K562 (cell line): ENCODE data around the gene ACTL8. TPM values are rescaled to one million over a fixed set of nuclear protein-coding genes. Genes with fewer than 3 reads are reported as not detected.

ENCODE experiments used
- CEBPG ChIP-seq, 3 experiments: fragments of 200-800 bp in 1 of 3; sonication (Bioruptor generic) in 1 of 3; sonication (generic) in 1 of 3; formaldehyde crosslinking in 1 of 3; IDR thresholded peaks in 2 of 3; conservative IDR thresholded peaks in 1 of 3; 2 replicates each; pipeline versions ENCODE4 v1.6.1 to v1.8.0; 2016 to 2022; ENCODE audit warnings: missing compliant biosample characterization in 2 of 3, missing genetic modification characterization in 2 of 3, mild to moderate bottlenecking in 1 of 3, missing genetic modification reagents in 1 of 3
- FOXA3 ChIP-seq, 2 experiments: fragments of 450-650 bp in 1 of 2; sonication (generic) in 1 of 2; formaldehyde crosslinking; IDR thresholded peaks in 1 of 2; conservative IDR thresholded peaks in 1 of 2; 2 replicates each; pipeline versions ENCODE4 v1.4.0 to v1.8.0; 2020 to 2022; ENCODE audit warnings: mild to moderate bottlenecking in 2 of 2, missing genetic modification reagents in 1 of 2
- HEY1 ChIP-seq: fragments of 250-450 bp; sonication (Bioruptor Pico); IDR thresholded peaks from 2 replicates; pipeline ENCODE4 v1.5.0; 2020; ENCODE audit warnings: mild to moderate bottlenecking, moderate library complexity, borderline replicate concordance
- NCOR1 ChIP-seq: fragments of 450-650 bp; IDR thresholded peaks from 2 replicates; pipeline ENCODE4 v1.6.1; 2016; ENCODE audit warnings: mild to moderate bottlenecking, moderate library complexity
- NFE2L1 ChIP-seq: fragments of 450-650 bp; IDR thresholded peaks from 2 replicates; pipeline ENCODE4 v1.6.1; 2016; ENCODE audit warnings: missing genetic modification characterization, low read depth, mild to moderate bottlenecking, missing compliant biosample characterization, moderate library complexity, borderline replicate concordance
- SAP30 ChIP-seq: fragments of 200-600 bp; sonication (generic); IDR thresholded peaks from 2 replicates; pipeline ENCODE4 v1.6.1; 2012; ENCODE audit warnings: borderline replicate concordance, low read depth, mild to moderate bottlenecking, moderate library complexity, low read length, control low read depth, inconsistent platforms; ENCODE audit not compliant: insufficient read depth, poor library complexity, severe bottlenecking
- SIN3A ChIP-seq, 2 experiments: fragments of 150-350 bp in 1 of 2; IDR thresholded peaks; 2 replicates each; pipeline ENCODE4 v1.6.1; 2011 to 2016; ENCODE audit warnings: borderline replicate concordance in 2 of 2, low read depth in 2 of 2, low read length in 2 of 2, mild to moderate bottlenecking in 2 of 2, moderate library complexity in 2 of 2; ENCODE audit not compliant: control insufficient read depth in 1 of 2
- ZNF583 ChIP-seq: fragments of 250-450 bp; sonication (Bioruptor Pico); IDR thresholded peaks from 2 replicates; pipeline ENCODE4 v1.4.0; 2020
- ZNF589 ChIP-seq: fragments of 200-800 bp; sonication (Bioruptor generic); IDR thresholded peaks from 2 replicates; pipeline ENCODE4 v1.6.1; 2016; ENCODE audit warnings: low read depth, missing genetic modification characterization, missing compliant biosample characterization
- ZNF780A ChIP-seq: fragments of 250-450 bp; sonication (Bioruptor Pico); IDR thresholded peaks from 2 replicates; pipeline ENCODE4 v1.5.0; 2021; ENCODE audit warnings: mild to moderate bottlenecking
- ZNF830 ChIP-seq: fragments of 250-450 bp; sonication (Bioruptor Pico); IDR thresholded peaks from 2 replicates; pipeline ENCODE4 v1.5.0; 2021; ENCODE audit warnings: mild to moderate bottlenecking
- polyA plus RNA-seq, 8 experiments: library from polyadenylated mRNA; depleted of rRNA in 4 of 8; stranded (reverse) in 5 of 8; unstranded in 3 of 8; fragments of >200 nt; fragmentation: Nextera tagmentation in 2 of 8; fragmentation: Illumina TruSeq in 1 of 8; extraction: Ambion mirVana in 2 of 8; extraction: Trizol in 1 of 8; gene quantifications; 2 replicates each; pipeline versions ENCODE4 v1.2.1 to v1.2.3, GENCODE V29; 2011 to 2014; ENCODE audit warnings: inconsistent platforms in 1 of 8, missing spikeins in 1 of 8
- total RNA-seq, 7 experiments: library from RNA; depleted of rRNA in 6 of 7; stranded (reverse); fragments of >200 nt in 6 of 7; fragmentation: Illumina TruSeq in 2 of 7; extraction: Trizol in 2 of 7; gene quantifications; 2 replicates each; pipeline versions ENCODE4 v1.2.1 to v1.2.3, GENCODE V29; 2011 to 2021; ENCODE audit warnings: low replicate concordance in 1 of 7
- TF ChIP-seq, protein P1 (sequence below): sonication (generic); formaldehyde crosslinking; IDR thresholded peaks from 2 replicates; pipeline ENCODE4 v1.8.1; 2023; ENCODE audit warnings: mild to moderate bottlenecking, missing genetic modification reagents, moderate library complexity
- TF ChIP-seq, protein P2 (sequence below), 2 experiments: fragments of 450-650 bp; IDR thresholded peaks; 2 replicates each; pipeline ENCODE4 v1.6.1; 2018; ENCODE audit warnings: mild to moderate bottlenecking in 2 of 2, low read depth in 1 of 2; ENCODE audit not compliant: partially characterized antibody in 2 of 2
- TF ChIP-seq, protein P3 (sequence below): fragments of 250-450 bp; sonication (Bioruptor Pico); IDR thresholded peaks from 2 replicates; pipeline ENCODE4 v1.9.0; 2021; ENCODE audit warnings: mild to moderate bottlenecking, inconsistent platforms

Gene ACTL8
- total and polyA plus RNA-seq, 9 of the 15 experiments (the other 6 are each of a cell fraction or from before 2014, with no cell fraction given) = 0.30 to 3.3 (median 1.6) TPM

DNA sequence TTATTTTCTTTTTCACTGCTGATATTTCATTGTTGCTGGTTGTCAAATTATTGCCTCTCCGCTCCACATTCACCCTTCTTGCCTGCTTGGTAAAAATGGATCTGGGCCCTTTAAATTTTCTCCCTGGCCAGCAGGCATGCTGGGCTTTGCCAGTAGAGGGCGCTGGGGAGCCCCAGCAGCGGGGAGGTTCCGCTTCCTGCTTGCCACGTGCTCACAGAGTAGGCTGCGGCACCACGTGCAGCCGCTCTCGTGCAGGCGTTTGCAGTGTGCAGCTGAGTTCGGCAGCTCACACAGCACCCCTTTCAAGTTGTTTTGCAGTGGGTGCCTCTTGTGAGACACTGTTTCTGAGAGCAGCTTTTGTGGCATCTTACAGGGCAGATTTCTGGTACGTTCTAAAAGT is at the start of gene ACTL8 (continued):
- TF ChIP-seq CEBPG (CRISPR knock-in tag; IDR thresholded peaks at IDR 0.05) (no peak), CEBPG (tag; conservative IDR thresholded peaks at IDR 0.05 in 1 of 2, IDR thresholded peaks at IDR 0.05 in 1 of 2) (no peak), NFE2L1 (no peak), FOXA3 (CRISPR knock-in tag; conservative IDR thresholded peaks at IDR 0.05 in 1 of 2, IDR thresholded peaks at IDR 0.05 in 1 of 2) (no peak), NCOR1 (no peak), ZNF830 (CRISPR knock-in tag) (no peak), ZNF583 (no peak), SAP30 (no peak), HEY1 (CRISPR knock-in tag) (no peak), ZNF780A (CRISPR knock-in tag) (no peak), SIN3A (IDR thresholded peaks at IDR 0.05; ENCODE audit: borderline replicate concordance in 2 of 2, control insufficient read depth in 1 of 2, low read depth in 2 of 2, low read length in 2 of 2) (0 out of 4 replicates have a peak, but pooled peaks of 1 of the 2 experiments have one; percentile 38), ZNF589 (CRISPR knock-in tag) (no peak)
- TF ChIP-seq, protein P1, sequence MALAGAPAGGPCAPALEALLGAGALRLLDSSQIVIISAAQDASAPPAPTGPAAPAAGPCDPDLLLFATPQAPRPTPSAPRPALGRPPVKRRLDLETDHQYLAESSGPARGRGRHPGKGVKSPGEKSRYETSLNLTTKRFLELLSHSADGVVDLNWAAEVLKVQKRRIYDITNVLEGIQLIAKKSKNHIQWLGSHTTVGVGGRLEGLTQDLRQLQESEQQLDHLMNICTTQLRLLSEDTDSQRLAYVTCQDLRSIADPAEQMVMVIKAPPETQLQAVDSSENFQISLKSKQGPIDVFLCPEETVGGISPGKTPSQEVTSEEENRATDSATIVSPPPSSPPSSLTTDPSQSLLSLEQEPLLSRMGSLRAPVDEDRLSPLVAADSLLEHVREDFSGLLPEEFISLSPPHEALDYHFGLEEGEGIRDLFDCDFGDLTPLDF (CRISPR knock-in tag) = no peak
- TF ChIP-seq, protein P2, sequence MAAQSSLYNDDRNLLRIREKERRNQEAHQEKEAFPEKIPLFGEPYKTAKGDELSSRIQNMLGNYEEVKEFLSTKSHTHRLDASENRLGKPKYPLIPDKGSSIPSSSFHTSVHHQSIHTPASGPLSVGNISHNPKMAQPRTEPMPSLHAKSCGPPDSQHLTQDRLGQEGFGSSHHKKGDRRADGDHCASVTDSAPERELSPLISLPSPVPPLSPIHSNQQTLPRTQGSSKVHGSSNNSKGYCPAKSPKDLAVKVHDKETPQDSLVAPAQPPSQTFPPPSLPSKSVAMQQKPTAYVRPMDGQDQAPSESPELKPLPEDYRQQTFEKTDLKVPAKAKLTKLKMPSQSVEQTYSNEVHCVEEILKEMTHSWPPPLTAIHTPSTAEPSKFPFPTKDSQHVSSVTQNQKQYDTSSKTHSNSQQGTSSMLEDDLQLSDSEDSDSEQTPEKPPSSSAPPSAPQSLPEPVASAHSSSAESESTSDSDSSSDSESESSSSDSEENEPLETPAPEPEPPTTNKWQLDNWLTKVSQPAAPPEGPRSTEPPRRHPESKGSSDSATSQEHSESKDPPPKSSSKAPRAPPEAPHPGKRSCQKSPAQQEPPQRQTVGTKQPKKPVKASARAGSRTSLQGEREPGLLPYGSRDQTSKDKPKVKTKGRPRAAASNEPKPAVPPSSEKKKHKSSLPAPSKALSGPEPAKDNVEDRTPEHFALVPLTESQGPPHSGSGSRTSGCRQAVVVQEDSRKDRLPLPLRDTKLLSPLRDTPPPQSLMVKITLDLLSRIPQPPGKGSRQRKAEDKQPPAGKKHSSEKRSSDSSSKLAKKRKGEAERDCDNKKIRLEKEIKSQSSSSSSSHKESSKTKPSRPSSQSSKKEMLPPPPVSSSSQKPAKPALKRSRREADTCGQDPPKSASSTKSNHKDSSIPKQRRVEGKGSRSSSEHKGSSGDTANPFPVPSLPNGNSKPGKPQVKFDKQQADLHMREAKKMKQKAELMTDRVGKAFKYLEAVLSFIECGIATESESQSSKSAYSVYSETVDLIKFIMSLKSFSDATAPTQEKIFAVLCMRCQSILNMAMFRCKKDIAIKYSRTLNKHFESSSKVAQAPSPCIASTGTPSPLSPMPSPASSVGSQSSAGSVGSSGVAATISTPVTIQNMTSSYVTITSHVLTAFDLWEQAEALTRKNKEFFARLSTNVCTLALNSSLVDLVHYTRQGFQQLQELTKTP (IDR thresholded peaks at IDR 0.05; ENCODE audit: low read depth in 1 of 2, partially characterized antibody in 2 of 2) = no peak
- TF ChIP-seq, protein P3, sequence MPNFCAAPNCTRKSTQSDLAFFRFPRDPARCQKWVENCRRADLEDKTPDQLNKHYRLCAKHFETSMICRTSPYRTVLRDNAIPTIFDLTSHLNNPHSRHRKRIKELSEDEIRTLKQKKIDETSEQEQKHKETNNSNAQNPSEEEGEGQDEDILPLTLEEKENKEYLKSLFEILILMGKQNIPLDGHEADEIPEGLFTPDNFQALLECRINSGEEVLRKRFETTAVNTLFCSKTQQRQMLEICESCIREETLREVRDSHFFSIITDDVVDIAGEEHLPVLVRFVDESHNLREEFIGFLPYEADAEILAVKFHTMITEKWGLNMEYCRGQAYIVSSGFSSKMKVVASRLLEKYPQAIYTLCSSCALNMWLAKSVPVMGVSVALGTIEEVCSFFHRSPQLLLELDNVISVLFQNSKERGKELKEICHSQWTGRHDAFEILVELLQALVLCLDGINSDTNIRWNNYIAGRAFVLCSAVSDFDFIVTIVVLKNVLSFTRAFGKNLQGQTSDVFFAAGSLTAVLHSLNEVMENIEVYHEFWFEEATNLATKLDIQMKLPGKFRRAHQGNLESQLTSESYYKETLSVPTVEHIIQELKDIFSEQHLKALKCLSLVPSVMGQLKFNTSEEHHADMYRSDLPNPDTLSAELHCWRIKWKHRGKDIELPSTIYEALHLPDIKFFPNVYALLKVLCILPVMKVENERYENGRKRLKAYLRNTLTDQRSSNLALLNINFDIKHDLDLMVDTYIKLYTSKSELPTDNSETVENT (CRISPR knock-in tag) = no peak
